K562 (cell line): ENCODE measurements around the gene ZKSCAN3. TPM values are rescaled to one million over a fixed set of nuclear protein-coding genes. Genes with fewer than 3 reads are reported as not detected.

ENCODE experiments used
- BHLHE40 ChIP-seq: IDR thresholded peaks from 2 replicates; pipeline ENCODE4 v1.6.1; 2011; ENCODE audit warnings: low read length, improper control_type of control experiment
- CBX5 ChIP-seq: IDR thresholded peaks from 2 replicates; pipeline ENCODE4 v1.6.1; 2014; ENCODE audit warnings: low read depth, borderline replicate concordance
- CEBPG ChIP-seq, 3 experiments: fragments of 200-800 bp in 1 of 3; sonication (Bioruptor generic) in 1 of 3; sonication (generic) in 1 of 3; formaldehyde crosslinking in 1 of 3; IDR thresholded peaks in 2 of 3; conservative IDR thresholded peaks in 1 of 3; 2 replicates each; pipeline versions ENCODE4 v1.6.1 to v1.8.0; 2016 to 2022; ENCODE audit warnings: missing compliant biosample characterization in 2 of 3, missing genetic modification characterization in 2 of 3, mild to moderate bottlenecking in 1 of 3, missing genetic modification reagents in 1 of 3
- DMBX1 ChIP-seq: fragments of 250-450 bp; sonication (Bioruptor Pico); IDR thresholded peaks from 2 replicates; pipeline ENCODE4 v1.8.0; 2022; ENCODE audit warnings: inconsistent platforms, mild to moderate bottlenecking, moderate library complexity, borderline replicate concordance
- FOXJ3 ChIP-seq: sonication (generic); formaldehyde crosslinking; IDR thresholded peaks from 2 replicates; pipeline ENCODE4 v1.4.0; 2020; ENCODE audit warnings: mild to moderate bottlenecking, missing genetic modification reagents
- FOXP4 ChIP-seq: sonication (generic); formaldehyde crosslinking; IDR thresholded peaks from 2 replicates; pipeline ENCODE4 v1.8.0; 2022; ENCODE audit warnings: mild to moderate bottlenecking, missing genetic modification reagents, borderline replicate concordance
- HMGN3 ChIP-seq: IDR thresholded peaks from 2 replicates; pipeline ENCODE4 v1.6.1; 2011; ENCODE audit warnings: borderline replicate concordance, low read depth, mild to moderate bottlenecking, mixed read lengths, low read length; ENCODE audit not compliant: insufficient read length; ENCODE audit errors: extremely low read depth
- HSF4 ChIP-seq: fragments of 250-450 bp; sonication (Bioruptor Pico); IDR thresholded peaks from 2 replicates; pipeline ENCODE4 v2.1.2; 2022; ENCODE audit warnings: mild to moderate bottlenecking, moderate library complexity, borderline replicate concordance
- KHSRP ChIP-seq: fragments of 450-650 bp; IDR thresholded peaks from 2 replicates; pipeline ENCODE4 v1.6.1; 2017
- NCOA2 ChIP-seq, 2 experiments: fragments of 450-650 bp; IDR thresholded peaks; 2 replicates each; pipeline ENCODE4 v1.6.1; 2018; ENCODE audit warnings: mild to moderate bottlenecking in 2 of 2, moderate library complexity in 1 of 2; ENCODE audit not compliant: partially characterized antibody in 2 of 2
- PHF21A ChIP-seq: fragments of 450-650 bp; IDR thresholded peaks from 2 replicates; pipeline ENCODE4 v1.6.1; 2017; ENCODE audit warnings: low read depth, borderline replicate concordance
- RNF2 ChIP-seq: sonication (generic); IDR thresholded peaks from 2 replicates; pipeline ENCODE4 v1.6.1; 2016
- SMARCA5 ChIP-seq: fragments of 450-650 bp; IDR thresholded peaks from 2 replicates; pipeline ENCODE4 v1.6.1; 2016
- SNRNP70 ChIP-seq: fragments of 200-400 bp; formaldehyde crosslinking; optimal IDR thresholded peaks from 2 replicates; pipeline ENCODE3; 2017; ENCODE audit warnings: low read depth, low read length
- SRSF1 ChIP-seq: fragments of 200-400 bp; formaldehyde crosslinking; IDR thresholded peaks from 2 replicates; pipeline ENCODE4 v1.6.1; 2017; ENCODE audit warnings: mild to moderate bottlenecking, low read depth, low read length, moderate library complexity
- TFE3 ChIP-seq: fragments of 450-650 bp; formaldehyde crosslinking; IDR thresholded peaks from 2 replicates; pipeline ENCODE4 v1.4.0; 2020; ENCODE audit warnings: mild to moderate bottlenecking, mixed read lengths
- TSC22D4 ChIP-seq: fragments of 450-650 bp; IDR thresholded peaks from 2 replicates; pipeline ENCODE4 v1.6.1; 2016; ENCODE audit warnings: missing genetic modification characterization, missing biosample characterization, control low read depth
- USF1 ChIP-seq: sonication (generic); formaldehyde crosslinking; IDR thresholded peaks from 2 replicates; pipeline ENCODE4 v1.9.0; 2022; ENCODE audit warnings: mild to moderate bottlenecking, missing genetic modification reagents
- ZFPM2 ChIP-seq: fragments of 250-450 bp; sonication (Bioruptor Pico); IDR thresholded peaks from 2 replicates; pipeline ENCODE4 v1.5.1; 2022; ENCODE audit warnings: mild to moderate bottlenecking
- ZNF12 ChIP-seq: sonication (generic); formaldehyde crosslinking; IDR thresholded peaks from 2 replicates; pipeline ENCODE4 v1.4.0; 2020; ENCODE audit warnings: mild to moderate bottlenecking, missing genetic modification reagents
- ZNF263 ChIP-seq: sonication (generic); formaldehyde crosslinking; IDR thresholded peaks from 2 replicates; pipeline ENCODE4 v1.8.0; 2022; ENCODE audit warnings: mild to moderate bottlenecking, missing genetic modification reagents, borderline replicate concordance
- ZNF717 ChIP-seq: fragments of 250-450 bp; sonication (Bioruptor Pico); IDR thresholded peaks from 2 replicates; pipeline ENCODE4 v1.5.0; 2021
- polyA plus RNA-seq, 8 experiments: library from polyadenylated mRNA; depleted of rRNA in 4 of 8; stranded (reverse) in 5 of 8; unstranded in 3 of 8; fragments of >200 nt; fragmentation: Nextera tagmentation in 2 of 8; fragmentation: Illumina TruSeq in 1 of 8; extraction: Ambion mirVana in 2 of 8; extraction: Trizol in 1 of 8; gene quantifications; 2 replicates each; pipeline versions ENCODE4 v1.2.1 to v1.2.3, GENCODE V29; 2011 to 2014; ENCODE audit warnings: inconsistent platforms in 1 of 8, missing spikeins in 1 of 8
- total RNA-seq, 7 experiments: library from RNA; depleted of rRNA in 6 of 7; stranded (reverse); fragments of >200 nt in 6 of 7; fragmentation: Illumina TruSeq in 2 of 7; extraction: Trizol in 2 of 7; gene quantifications; 2 replicates each; pipeline versions ENCODE4 v1.2.1 to v1.2.3, GENCODE V29; 2011 to 2021; ENCODE audit warnings: low replicate concordance in 1 of 7
- TF ChIP-seq, protein P1 (sequence below): fragments of 250-450 bp; sonication (Bioruptor Pico); IDR thresholded peaks from 2 replicates; pipeline ENCODE4 v1.8.0; 2021; ENCODE audit warnings: moderate library complexity, mild to moderate bottlenecking, inconsistent platforms

Gene ZKSCAN3
- total and polyA plus RNA-seq, 9 of the 15 experiments (the other 6 are each of a cell fraction or from before 2014, with no cell fraction given), result 3.0 to 12.4 (median 10.2) TPM

- no peak for TF ChIP-seq SRSF1
- no peak for TF ChIP-seq NCOA2 (IDR thresholded peaks at IDR 0.05; ENCODE audit: partially characterized antibody in 2 of 2)
- TF ChIP-seq ZNF263 (CRISPR knock-in tag), result no peak; the same call in 1 of the 2 replicates
- peak; percentile 79 for TF ChIP-seq HMGN3
- no peak for TF ChIP-seq USF1
- TF ChIP-seq SMARCA5, result no peak
- TF ChIP-seq ZFPM2, result no peak
- TF ChIP-seq TFE3, result no peak
- TF ChIP-seq HSF4 (CRISPR knock-in tag), result no peak; the same call in 1 of the 2 replicates
- TF ChIP-seq ZNF717 (CRISPR knock-in tag), result peak; percentile 67; the same call in 1 of the 2 replicates
- TF ChIP-seq DMBX1, result peak; percentile 31; the same call in 1 of the 2 replicates
- no peak for TF ChIP-seq FOXJ3 (CRISPR knock-in tag)
- no peak for TF ChIP-seq KHSRP
- TF ChIP-seq, protein P1, sequence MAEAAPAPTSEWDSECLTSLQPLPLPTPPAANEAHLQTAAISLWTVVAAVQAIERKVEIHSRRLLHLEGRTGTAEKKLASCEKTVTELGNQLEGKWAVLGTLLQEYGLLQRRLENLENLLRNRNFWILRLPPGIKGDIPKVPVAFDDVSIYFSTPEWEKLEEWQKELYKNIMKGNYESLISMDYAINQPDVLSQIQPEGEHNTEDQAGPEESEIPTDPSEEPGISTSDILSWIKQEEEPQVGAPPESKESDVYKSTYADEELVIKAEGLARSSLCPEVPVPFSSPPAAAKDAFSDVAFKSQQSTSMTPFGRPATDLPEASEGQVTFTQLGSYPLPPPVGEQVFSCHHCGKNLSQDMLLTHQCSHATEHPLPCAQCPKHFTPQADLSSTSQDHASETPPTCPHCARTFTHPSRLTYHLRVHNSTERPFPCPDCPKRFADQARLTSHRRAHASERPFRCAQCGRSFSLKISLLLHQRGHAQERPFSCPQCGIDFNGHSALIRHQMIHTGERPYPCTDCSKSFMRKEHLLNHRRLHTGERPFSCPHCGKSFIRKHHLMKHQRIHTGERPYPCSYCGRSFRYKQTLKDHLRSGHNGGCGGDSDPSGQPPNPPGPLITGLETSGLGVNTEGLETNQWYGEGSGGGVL, result no peak
- no peak for TF ChIP-seq ZNF12 (CRISPR knock-in tag)
- peak; percentile 64 for TF ChIP-seq RNF2
- no peak for TF ChIP-seq SNRNP70
- no peak for TF ChIP-seq TSC22D4
- TF ChIP-seq BHLHE40, result peak; percentile 37; the same call in 1 of the 2 replicates
- TF ChIP-seq CBX5, result no peak
- no peak for TF ChIP-seq FOXP4 (CRISPR knock-in tag)
- peak; percentile 13; the same call in 1 of the 2 replicates for TF ChIP-seq PHF21A
- TF ChIP-seq CEBPG (CRISPR knock-in tag; IDR thresholded peaks at IDR 0.05), result no peak
- no peak for TF ChIP-seq CEBPG (tag; conservative IDR thresholded peaks at IDR 0.05 in 1 of 2, IDR thresholded peaks at IDR 0.05 in 1 of 2)
Observed at GRCh38 chr6:28335564-28336283, 14.0 kb upstream of the ZKSCAN3 start, which contains the start of gene ZSCAN31 (continued).
